Epithelial cell of proximal tubule (primary cell): ENCODE measurements around the gene EFR3B. TPM values are rescaled to one million over a fixed set of nuclear protein-coding genes. Genes with fewer than 3 reads are reported as not detected.
"Not testable (repeated sequence)": the region's sequence is repeated elsewhere in the genome, so short reads cannot be mapped to it uniquely, and the experiment has no call there.

ENCODE experiments used
- DNase-seq: peaks from one replicate; pipeline ENCODE4 v3.0.0-alpha.2; 2011; ENCODE audit warnings: low read depth
- H3K4me3 ChIP-seq: 2 replicates; pipeline ENCODE4 v1.5.1; 2011; ENCODE audit warnings: low read depth, mild to moderate bottlenecking, low read length
- CTCF ChIP-seq: conservative IDR thresholded peaks from 2 replicates; pipeline ENCODE4 v1.5.1; 2012; ENCODE audit warnings: low read depth, mild to moderate bottlenecking, low read length
- total RNA-seq: library from RNA; depleted of rRNA; stranded (reverse); fragments of >200 nt; gene quantifications from 2 replicates; pipeline ENCODE4 v1.2.3, GENCODE V29; 2015

EFR3B gene
- total RNA-seq, 1 donor from 2014 or later, result 2.6 TPM

- no peak overlapping the region for H3K4me3 ChIP-seq
- TF ChIP-seq CTCF, result no peak
- DNase-seq, result no peak
These were observed 40.6 kb upstream of the EFR3B start for GRCh38 chr2:25001325-25001637.

- no peak for DNase-seq
- no peak for TF ChIP-seq CTCF
- H3K4me3 ChIP-seq, result no peak overlapping the region
These were observed 39.8 kb upstream of the EFR3B start for GRCh38 chr2:25002066-25002465.

- no peak overlapping the region for H3K4me3 ChIP-seq
- no peak for TF ChIP-seq CTCF
- no peak for DNase-seq
These were observed 31.9 kb upstream of the EFR3B start for GRCh38 chr2:25009954-25010353.

- not testable (repeated sequence) for H3K4me3 ChIP-seq, DNase-seq
These were observed 30.5 kb upstream of the EFR3B start for GRCh38 chr2:25011342-25011741.

GRCh38 chr2:25014631-25015030 lies 27.2 kb upstream of the EFR3B start:
- no peak for TF ChIP-seq CTCF
- DNase-seq, result no peak
- no peak overlapping the region for H3K4me3 ChIP-seq

GRCh38 chr2:25018681-25019080 lies 23.2 kb upstream of the EFR3B start:
- DNase-seq, result no peak

GRCh38 chr2:25021791-25022362 lies 20.0 kb upstream of the EFR3B start:
- TF ChIP-seq CTCF, result no peak
- no peak for DNase-seq
- no peak overlapping the region for H3K4me3 ChIP-seq

More at GRCh38 chr2:25018681-25019080, 23.2 kb upstream of the EFR3B start:
- H3K4me3 ChIP-seq, result no peak overlapping the region
- TF ChIP-seq CTCF, result no peak

- DNase-seq, result no peak
- no peak overlapping the region for H3K4me3 ChIP-seq
- TF ChIP-seq CTCF, result no peak
These were observed 18.5 kb upstream of the EFR3B start for GRCh38 chr2:25023333-25023732.
